Limb (tissue), 2 donors: Measurements from ENCODE around the gene CBFB.
"Not testable (repeated sequence)": the region's sequence is repeated elsewhere in the genome, so short reads cannot be mapped to it uniquely, and the experiment has no call there.

Source experiments
- DNase-seq, 2 donors: peaks; one replicate each; pipeline ENCODE4 v3.0.0-alpha.2; 2016; ENCODE audit errors: extremely low spot score in 2 of 2

Gene CBFB

DNA sequence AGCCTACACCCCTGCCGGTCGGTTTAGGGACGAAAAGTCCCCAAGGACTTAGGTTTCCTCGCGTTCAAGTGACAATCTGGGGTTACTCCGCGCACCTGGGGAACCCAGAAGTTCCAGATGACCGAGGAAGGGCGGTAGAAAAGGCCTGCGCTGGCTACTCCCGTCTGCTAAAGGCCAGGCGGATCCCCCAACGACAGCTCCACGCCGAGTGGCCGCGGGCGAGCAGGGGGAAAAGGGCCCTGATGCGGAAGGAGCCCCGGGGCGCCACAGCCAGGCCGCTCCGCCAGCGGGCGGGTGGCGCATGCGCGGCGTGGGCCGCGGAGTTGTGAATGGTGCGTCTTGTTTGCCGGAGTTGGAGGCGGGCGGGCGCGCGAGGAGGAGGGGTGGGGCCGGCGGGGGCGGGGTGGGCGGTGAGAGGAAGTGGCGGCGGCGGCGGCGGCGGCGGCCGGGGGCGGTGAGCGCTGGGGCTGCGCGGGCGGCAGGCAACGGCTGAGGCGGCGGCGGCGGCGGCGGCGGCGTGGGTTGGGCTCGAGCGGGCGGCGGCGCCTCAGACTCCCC, at the start of gene CBFB:
Gene CBFB (plus strand): TSS at position 454 of the 558 bp plus-strand sequence. CDS start 259 bp downstream, outside the sequence.
- peak; percentile 88 to 95 for DNase-seq

DNA sequence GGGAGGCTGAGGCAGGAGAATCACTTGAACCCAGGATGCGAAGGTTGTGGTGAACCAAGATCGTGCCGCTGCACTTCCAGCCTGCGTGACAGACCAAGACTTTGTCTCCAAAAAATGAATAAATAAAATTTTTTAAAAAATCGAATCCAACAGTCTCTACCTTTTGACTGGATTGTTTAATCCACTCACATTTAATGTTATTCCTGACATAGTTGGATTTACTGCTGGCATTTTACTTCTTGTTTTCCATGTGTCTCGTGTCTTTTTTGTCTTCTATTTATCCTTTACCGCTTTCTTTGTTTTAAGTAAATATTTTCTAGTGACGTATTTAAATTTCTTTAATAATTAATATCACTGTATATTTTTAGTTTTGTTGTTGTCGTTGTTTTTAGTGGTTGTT, 45.9 kb upstream of the CBFB start:
- no peak for DNase-seq

GRCh38 chr16:66984892-66985311, 44.0 kb upstream of the CBFB start:
- DNase-seq = no peak

- DNase-seq = no peak
Observed at GRCh38 chr16:66986559-66986958, 42.4 kb upstream of the CBFB start.

DNA sequence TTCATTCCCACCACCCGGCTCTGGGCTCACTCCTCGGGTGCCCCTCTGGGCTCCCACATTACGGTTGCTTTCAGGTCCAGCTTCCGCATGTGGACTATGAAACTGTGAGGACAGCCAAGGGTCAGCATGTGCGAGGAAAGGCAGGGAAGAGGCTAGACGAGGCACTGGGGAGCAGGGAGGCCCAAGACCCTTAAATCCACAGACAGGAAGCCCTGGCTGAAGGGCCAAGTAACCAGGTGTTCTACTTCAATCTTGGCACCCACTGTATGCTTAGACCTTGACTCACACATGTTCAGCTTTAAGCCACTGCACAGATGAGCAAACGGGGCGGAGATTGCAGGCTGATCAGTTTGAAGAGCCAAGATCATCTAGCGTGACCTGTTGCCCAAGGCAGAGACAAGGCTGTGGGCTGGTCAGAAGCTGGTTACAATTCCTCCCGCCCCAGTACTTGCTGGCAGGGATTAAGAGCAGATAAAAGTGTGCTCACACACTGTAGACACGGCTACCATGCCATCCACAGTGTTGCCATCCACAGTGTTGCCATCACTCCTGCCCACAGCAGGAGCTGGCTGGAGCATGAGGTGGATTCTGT, 40.7 kb upstream of the CBFB start, which contains the start of gene CES4A:
Gene CES4A (plus strand): TSS at position 393 of the 592 bp plus-strand sequence. CDS start 184 bp downstream, at position 577.
- DNase-seq = peak in 1 of 2 donors; percentile 21

DNA sequence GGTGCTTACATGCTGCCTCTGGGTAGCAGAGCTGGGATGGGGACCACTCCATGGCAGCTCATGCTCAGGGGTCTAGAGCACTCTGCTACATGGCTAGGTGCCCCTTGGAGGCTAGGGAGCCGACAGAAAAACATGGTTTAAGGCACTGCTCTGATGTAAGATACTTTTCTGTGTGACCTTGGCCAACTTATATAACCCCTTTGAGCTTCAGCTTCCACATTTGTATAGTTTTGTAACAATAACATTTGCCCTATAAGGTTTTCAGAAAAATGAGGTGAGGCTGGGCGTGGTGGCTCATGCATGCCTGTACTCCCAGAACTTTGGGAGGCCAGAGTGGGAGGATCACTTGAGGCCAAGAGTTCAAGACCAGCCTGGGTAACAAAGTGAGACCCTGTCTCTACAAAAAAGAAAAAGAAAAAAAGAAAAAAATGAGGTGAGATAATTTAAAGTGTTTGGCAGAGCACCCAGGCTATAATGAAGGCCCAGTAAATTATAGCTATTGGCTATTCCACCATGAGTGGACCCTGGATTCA, 37.3 kb upstream of the CBFB start:
- DNase-seq = no peak

GRCh38 chr16:66993558-66993957, 35.4 kb upstream of the CBFB start:
- not testable (repeated sequence) for DNase-seq

DNA sequence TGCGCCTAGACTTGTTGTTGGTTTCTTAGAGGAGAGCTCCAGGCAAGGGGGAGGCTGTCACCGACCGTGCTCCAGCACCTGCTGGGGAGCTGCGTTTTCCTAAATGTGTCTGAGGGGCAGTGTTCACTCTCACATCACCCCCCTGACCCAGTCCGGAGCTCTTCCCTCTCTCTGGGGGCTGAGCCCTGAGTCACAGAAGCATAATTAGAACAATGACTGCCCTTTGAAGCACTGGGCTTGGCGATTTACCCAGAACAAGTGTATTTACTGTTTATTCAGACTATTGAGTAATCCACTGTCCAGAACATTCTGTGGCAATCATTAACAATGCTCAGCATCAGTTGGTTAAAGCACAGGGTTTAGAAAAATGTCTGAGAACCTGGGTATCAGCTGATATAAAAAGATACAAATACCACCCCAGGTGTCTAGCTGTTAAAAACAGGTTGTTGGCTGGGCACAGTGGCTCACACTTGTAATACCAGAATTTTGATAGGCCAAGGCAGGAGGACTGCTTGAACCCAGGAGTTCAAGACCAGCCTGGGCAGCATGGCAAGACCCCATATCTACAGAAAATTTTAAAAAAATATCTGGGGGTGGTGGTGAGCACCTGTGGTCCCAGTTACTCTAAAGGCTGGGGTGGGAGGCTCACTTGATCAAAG, 32.5 kb upstream of the CBFB start:
- DNase-seq = no peak

DNA sequence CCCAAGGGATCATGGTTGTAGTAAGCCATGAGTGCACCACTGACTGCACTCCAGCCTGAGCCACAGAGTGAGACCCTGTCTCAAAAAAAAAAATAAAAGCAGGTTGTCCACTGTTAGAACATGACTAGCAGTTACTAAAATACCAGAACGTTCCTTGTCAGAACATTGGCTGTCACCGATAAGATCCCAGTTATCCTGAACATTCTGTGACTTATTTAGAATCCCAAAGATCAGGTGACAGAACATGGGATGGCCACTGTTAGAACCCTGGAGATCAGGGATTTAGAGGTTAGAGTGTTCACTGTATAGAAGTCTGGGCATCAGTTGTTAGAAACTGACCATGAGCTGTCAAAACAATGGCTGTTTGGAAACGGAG, 32.0 kb upstream of the CBFB start:
- DNase-seq = no peak

DNA sequence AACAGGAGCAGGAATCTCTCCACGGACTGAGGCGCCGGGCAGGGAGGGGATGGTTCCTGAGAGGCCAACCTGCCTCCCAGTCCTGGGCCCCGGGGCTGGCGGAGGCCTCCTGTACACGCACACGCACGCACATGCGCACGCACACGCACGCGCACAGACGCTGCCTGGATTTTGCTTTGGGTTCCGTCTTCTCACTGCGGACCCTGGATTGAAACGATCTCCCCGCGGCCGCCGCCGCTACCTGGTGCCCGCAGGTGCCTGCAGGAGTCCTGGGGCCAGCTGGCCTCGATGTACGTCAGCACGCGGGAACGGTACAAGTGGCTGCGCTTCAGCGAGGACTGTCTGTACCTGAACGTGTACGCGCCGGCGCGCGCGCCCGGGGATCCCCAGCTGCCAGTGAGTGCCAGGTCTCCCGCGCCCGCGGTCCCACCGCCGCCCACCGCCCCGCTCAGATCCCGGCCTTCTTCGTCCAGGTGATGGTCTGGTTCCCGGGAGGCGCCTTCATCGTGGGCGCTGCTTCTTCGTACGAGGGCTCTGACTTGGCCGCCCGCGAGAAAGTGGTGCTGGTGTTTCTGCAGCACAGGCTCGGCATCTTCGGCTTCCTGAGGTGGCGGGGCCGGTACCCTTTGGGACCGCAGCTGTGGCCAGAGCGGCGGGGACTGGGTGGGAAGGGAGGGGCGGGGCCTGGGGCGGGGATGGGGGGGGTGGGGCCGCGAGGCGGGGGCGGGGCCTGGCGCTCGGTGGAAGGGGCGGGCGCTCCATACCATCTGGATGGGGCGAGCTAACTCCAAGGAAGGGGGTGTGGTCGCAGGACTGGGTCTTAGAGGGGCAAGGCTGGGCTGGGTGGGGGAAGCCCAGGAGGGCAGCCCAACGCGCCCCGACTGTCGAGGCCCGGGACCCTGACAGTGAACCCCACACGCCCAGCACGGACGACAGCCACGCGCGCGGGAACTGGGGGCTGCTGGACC, 28.3 kb upstream of the CBFB start:
- DNase-seq = peak; percentile 34 to 80

DNA sequence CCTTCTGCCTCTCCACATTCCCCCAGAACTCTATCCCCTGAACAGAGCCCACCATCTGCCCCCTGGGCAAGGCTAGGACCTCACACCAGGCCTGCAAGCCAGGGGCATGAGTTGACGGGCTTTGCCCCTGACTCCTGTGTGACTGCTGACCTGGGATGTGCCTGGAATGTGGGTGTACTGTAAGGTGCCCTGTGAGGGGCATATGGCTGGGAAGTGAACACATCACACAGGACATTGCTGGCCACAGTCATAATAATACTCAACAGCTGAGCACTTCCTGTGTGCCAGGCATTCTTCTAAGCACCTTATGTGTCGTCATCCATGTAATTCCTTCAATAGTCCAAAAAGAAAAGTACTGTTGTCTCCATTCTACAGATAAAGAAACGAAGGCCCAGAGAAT, 27.2 kb upstream of the CBFB start:
- DNase-seq = no peak

- no peak for DNase-seq
Observed at GRCh38 chr16:67006930-67007658, 21.9 kb upstream of the CBFB start.

DNA sequence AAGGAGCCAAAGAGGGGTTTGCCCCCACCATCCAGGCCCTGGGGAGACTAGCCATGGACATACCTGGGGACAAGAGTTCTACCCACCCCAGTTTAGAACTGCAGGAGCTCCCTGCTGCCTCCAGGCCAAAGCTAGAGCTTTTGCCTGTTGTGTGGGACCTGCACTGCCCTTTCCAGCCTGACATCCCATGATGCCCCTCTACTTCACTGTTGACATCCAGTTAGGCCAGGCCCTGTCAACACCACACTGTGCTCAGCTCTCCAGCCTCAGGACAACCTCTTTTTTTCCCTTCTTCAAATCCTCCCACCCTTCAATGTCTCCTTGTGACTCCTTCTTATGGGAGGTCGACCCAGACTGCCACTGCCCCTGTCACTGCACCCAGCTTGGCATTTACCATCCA, 19.8 kb upstream of the CBFB start:
- no peak for DNase-seq

GRCh38 chr16:67011274-67011673, 17.7 kb upstream of the CBFB start:
- no peak for DNase-seq

DNA sequence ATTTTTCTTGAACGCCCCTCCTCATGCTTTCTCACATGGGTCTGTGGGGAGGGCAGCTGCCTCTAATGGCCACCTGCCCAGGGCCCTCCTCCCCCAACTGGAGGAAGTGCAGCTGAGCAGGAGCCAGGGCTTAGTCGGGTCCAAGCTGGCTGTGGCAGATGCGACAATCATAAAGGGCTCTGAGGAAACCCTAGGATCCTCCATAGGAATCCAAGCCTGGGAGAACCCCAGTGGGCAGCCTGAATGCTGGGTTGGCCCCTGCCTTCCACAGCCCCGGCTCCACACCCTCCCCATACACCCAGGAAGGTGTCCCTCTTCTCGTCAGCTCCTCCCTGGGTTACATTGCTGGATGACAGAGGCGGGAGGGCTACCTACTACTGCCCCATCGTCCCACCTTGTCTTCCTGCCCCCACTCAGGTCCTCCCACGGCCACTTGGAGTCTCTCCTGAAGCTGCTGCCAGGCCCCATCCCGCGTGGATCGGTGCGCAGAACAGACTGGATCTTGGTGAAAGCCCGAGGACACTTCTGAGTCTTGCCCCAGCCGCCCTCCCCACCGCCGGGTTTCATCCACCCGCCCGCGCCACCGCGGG, 15.6 kb upstream of the CBFB start:
- DNase-seq = peak; percentile 43 to 67

- DNase-seq = peak; percentile 76 to 92
Observed at GRCh38 chr16:67013823-67014633, 14.9 kb upstream of the CBFB start.

- no peak for DNase-seq
Observed at GRCh38 chr16:67014634-67015312, 14.2 kb upstream of the CBFB start.

GRCh38 chr16:67015313-67015731, 13.6 kb upstream of the CBFB start:
- no peak for DNase-seq

- DNase-seq = no peak
Observed at GRCh38 chr16:67016143-67016542, 12.8 kb upstream of the CBFB start.
